ENCODE results near the gene RGS6.

- TF ChIP-seq, protein P1, sequence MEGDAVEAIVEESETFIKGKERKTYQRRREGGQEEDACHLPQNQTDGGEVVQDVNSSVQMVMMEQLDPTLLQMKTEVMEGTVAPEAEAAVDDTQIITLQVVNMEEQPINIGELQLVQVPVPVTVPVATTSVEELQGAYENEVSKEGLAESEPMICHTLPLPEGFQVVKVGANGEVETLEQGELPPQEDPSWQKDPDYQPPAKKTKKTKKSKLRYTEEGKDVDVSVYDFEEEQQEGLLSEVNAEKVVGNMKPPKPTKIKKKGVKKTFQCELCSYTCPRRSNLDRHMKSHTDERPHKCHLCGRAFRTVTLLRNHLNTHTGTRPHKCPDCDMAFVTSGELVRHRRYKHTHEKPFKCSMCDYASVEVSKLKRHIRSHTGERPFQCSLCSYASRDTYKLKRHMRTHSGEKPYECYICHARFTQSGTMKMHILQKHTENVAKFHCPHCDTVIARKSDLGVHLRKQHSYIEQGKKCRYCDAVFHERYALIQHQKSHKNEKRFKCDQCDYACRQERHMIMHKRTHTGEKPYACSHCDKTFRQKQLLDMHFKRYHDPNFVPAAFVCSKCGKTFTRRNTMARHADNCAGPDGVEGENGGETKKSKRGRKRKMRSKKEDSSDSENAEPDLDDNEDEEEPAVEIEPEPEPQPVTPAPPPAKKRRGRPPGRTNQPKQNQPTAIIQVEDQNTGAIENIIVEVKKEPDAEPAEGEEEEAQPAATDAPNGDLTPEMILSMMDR (IDR thresholded peaks at IDR 0.05) = no peak
- no peak for TF ChIP-seq POLR2AphosphoS5 (IDR thresholded peaks at IDR 0.05)
- no peak for TF ChIP-seq POLR2A (IDR thresholded peaks at IDR 0.05)
Observed at GRCh38 chr14:71988939-71989338, 56.7 kb downstream of the RGS6 start.
